ENCODE measurements around the gene SYNDIG1L.

Gene SYNDIG1L

DNA sequence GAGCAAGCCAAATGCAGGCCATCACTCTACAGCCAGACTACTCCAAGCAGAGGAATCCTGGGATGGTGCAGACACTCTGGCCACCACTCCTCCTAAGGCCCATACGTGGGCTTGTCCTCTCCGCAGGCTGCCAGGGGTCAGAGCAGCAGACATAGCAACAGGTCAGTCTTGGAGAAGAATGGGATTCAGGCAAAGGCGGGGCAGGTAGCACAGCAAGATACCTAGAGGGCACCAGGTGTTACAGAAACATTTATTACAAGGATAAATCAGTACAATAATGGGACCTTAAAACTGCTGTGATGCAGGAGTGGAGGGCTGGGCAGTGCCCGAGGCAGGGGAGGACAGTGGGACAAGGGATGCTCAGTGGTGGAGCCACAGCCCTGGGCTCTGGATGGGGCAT is 20.3 kb downstream of the SYNDIG1L start:
- TF ChIP-seq, protein P1, sequence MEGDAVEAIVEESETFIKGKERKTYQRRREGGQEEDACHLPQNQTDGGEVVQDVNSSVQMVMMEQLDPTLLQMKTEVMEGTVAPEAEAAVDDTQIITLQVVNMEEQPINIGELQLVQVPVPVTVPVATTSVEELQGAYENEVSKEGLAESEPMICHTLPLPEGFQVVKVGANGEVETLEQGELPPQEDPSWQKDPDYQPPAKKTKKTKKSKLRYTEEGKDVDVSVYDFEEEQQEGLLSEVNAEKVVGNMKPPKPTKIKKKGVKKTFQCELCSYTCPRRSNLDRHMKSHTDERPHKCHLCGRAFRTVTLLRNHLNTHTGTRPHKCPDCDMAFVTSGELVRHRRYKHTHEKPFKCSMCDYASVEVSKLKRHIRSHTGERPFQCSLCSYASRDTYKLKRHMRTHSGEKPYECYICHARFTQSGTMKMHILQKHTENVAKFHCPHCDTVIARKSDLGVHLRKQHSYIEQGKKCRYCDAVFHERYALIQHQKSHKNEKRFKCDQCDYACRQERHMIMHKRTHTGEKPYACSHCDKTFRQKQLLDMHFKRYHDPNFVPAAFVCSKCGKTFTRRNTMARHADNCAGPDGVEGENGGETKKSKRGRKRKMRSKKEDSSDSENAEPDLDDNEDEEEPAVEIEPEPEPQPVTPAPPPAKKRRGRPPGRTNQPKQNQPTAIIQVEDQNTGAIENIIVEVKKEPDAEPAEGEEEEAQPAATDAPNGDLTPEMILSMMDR (IDR thresholded peaks at IDR 0.05; ENCODE audit: insufficient read depth, low read depth, low read length, missing control alignments), result no peak
- H3K4me3 ChIP-seq (ENCODE audit: low read length), result no peak overlapping the region
- no peak for DNase-seq (ENCODE audit: low read depth)

DNA sequence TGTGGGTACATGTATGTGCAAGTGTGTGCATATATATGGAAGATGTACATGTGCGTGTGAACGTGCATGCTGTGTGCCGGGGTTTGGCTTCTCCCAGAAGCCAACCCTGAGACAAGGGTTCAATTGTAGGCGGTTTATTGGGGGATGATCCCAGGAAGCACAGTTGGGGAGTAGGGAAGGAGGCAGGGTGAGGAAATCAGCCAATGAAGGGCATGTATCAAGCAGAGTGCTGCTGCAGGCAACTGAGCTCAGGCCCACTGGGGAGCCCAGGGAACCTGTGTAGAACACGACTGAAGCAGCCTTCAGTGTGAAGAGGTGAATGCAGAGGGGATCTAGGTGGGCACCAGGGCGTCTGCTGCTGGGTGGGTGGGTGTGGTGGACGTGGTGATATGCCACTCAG is 21.6 kb downstream of the SYNDIG1L start:
- TF ChIP-seq, protein P1 (IDR thresholded peaks at IDR 0.05; ENCODE audit: insufficient read depth, low read depth, low read length, missing control alignments), result no peak
- H3K4me3 ChIP-seq (ENCODE audit: low read length), result no peak overlapping the region
- no peak for DNase-seq (ENCODE audit: low read depth)

DNA sequence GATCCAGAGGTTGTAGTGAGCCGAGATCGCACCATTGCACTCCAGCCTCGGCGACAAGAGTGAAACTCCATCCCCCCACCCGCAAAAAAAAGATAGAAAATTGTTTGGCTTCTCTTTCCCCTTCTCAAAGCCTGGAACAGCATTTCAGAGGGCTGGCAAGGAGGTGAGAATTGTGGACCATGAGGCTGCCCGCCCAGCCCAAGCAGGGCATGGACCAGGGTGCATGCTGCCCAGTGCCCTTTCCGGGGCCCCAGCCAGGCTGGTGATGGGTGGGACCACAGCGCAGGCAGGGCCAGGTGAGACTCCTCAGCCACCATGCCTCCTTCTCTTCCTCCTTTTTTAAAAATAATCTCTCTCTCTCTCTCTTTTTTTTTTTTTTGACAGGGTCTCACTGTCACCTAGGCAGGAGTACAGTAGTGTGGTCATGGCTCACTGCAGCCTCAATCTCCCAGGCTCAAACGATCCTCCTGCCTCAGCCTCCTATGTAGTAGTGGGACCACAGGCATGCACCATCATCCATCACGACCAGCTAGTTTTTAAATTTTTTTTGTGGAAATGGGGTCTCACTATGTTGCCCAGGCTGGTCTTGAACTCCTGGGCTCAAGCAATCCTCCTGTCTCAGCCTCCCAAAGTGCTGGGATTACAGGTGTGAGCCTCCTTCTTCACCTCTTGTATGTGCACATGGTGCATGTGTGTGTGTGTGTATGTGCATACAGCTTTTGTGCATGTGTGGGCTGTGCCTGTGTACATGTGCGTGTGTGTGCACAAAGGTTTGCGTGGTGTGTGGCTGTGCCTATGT is 22.2 kb downstream of the SYNDIG1L start:
- DNase-seq (ENCODE audit: low read depth), result no peak
- TF ChIP-seq, protein P1 (IDR thresholded peaks at IDR 0.05; ENCODE audit: insufficient read depth, low read depth, low read length, missing control alignments), result no peak
- H3K4me3 ChIP-seq (ENCODE audit: low read length), result no peak overlapping the region

DNA sequence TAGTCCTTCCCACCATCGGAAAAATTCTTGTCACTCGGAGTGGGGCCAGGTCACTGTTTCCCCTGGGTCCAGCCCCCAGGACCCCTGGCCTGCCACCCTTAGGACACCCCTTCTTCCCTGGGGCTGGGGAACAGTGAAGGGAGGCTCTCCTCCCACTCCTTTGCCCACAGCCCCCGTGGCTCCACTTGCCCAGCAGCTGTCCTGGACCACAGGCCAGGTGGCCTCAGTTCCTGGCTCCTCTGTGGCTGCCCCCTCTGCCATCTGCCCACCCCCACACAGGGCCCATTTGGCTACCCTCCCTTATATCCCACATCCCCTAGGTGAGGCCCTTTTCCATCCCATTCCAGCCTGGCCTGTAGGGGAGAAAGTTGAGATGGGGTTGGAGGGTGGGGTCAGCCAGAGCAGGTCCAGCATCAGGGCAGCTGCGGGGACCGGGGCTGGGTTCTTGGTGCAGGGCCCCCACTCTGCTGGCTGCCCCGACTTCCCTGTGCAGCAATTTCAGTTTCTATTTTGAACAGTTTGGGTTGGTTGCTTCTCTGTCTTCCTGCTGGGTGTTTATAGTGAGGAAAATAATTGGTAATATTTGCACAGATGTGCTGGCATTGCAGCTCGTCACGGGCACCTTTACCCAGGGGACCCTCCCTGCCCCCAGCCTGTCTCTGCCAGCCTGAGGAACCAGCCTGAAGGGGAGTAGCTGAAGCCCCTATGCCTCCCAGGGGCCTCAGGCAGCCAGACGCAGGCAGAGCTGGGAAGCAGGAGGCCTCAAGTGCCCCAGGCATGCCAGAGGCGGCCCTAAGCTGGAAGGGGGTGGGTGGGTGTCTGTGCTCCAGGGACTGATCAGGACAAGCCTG is 23.4 kb downstream of the SYNDIG1L start:
- TF ChIP-seq, protein P1 (IDR thresholded peaks at IDR 0.05; ENCODE audit: insufficient read depth, low read depth, low read length, missing control alignments), result no peak
- DNase-seq (ENCODE audit: low read depth), result no peak

DNA sequence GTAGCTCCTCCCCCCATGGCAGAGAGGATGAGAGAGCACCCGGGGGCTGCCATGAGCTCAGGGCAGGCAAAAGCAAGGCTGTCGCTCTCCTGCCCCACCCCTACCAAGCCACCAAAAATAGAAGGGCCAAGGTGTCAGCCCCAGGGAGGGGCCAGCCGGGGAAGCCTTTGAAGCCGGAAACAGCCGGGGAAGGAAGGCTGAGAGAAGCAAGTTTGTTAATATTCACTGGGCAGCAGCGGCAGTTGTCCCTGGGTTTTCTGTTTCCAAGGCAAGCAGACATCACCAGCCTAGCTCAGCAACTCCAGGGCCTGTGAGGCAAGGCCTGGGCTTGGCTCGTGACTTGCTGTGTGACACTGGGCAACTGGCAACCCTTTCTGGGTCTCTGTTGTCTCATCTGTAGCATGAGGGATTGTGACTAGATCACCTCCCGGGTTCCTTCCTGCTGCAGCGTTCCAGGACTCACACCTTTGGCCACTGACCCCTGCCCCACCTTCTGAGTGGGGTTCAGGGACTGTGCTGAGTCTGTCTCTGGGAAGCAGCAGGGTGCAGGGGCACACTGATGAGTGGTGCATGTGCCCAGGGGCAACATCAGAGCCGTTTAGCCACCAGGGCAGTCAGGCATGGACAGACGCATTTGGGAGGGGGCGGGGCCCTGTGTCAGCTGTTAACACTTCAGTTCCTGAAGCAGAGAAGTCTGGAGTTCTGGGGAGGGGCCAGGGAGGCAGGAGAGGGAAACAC is 24.3 kb downstream of the SYNDIG1L start:
- TF ChIP-seq, protein P1 (IDR thresholded peaks at IDR 0.05; ENCODE audit: insufficient read depth, low read depth, low read length, missing control alignments), result no peak
- DNase-seq (ENCODE audit: low read depth), result peak; percentile 19
- no peak overlapping the region for H3K4me3 ChIP-seq (ENCODE audit: low read length)

More for the DNA sequence above, 23.4 kb downstream of the SYNDIG1L start:
- H3K4me3 ChIP-seq (ENCODE audit: low read length), result no peak overlapping the region

DNA sequence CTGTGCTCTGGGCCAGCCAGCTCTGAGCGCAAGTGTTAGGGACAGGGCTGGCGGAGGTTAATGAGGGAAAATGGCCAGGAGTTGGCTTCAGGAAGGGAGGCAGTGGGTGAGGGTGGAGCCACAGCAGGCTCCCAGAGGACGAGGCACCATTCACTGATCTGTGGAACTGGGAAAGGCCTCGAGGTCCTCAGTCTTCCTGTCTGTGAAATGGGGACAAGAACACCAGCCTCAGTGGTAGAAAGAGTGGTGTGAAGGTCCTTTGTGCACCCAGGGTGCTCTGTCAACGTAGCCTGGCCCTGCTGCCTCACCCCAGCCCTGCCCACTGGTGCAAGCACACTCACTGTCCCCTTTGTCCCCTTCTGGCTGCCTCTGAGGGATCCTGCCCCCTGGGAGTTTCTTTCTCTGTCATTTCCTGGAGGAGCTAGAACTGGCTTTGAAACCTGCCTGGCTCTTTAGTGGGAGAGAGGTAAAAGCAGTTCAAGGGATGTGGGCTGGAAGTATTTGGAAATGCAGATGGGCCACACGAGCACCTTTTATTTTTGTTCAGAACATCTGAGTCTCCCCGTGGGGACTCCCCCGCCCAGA is 25.0 kb downstream of the SYNDIG1L start:
- TF ChIP-seq, protein P1 (IDR thresholded peaks at IDR 0.05; ENCODE audit: insufficient read depth, low read depth, low read length, missing control alignments), result no peak
- no peak for DNase-seq (ENCODE audit: low read depth)
- no peak overlapping the region for H3K4me3 ChIP-seq (ENCODE audit: low read length)

Measured in epithelial cell of esophagus (primary cell).